ENCODE results near the gene PIEZO2.
"Not testable (repeated sequence)": the region's sequence is repeated elsewhere in the genome, so short reads cannot be mapped to it uniquely, and the experiment has no call there.

PIEZO2 gene

DNA sequence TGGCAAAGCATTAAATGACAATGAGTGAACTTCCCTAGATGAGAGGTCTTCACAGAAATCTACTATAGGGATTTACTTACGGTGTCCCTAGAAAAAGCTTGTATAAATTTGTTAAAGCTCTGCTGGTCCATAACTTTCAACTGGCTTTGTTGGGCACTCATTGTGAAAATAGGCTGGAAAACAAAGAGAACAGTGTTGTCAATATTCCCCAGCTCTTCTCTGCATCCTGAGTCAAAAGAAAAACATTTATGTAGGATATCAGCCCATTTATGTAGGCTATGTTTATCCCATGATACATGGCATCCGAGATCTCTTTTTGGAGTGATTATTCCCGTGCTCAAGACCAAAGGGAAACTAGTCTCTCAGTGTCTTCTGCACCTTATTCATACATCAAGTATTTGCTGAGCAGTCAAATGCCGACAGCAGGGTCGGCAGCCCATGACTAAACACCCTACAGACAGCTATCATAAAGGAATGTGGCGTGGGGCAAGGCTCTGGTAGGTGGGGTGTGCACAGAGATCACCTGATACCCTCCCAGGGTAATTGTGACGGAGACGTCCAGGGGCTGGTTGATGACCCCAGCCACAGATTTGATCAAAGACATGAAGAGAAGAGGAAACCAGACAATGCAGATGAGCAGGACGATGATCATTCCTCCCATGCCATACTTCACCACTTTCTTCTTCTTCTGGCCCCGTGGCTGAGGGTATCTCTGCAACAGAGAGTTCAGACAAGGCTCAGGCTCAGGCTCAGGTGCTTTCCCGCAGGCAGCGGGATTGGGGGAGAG lies 467.6 kb downstream of the PIEZO2 start:
- DNase-seq (ENCODE audit: low spot score) = no peak

DNA sequence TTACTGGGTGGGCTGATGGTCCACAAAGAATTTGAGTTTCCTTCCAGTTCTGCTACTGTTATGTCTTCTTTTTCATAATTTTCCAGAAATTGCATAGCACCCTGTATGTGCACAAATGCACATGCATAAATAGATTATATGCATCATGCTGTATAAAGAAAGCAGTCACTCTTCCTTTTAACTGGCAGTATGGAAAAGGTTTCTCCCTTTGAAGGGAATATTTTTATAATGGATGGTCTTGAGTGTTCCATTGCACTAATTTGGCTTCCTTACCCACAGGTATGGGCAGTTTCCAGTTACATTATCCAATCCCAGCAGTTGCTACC lies 469.1 kb downstream of the PIEZO2 start:
- DNase-seq (ENCODE audit: low spot score) = no peak

DNA sequence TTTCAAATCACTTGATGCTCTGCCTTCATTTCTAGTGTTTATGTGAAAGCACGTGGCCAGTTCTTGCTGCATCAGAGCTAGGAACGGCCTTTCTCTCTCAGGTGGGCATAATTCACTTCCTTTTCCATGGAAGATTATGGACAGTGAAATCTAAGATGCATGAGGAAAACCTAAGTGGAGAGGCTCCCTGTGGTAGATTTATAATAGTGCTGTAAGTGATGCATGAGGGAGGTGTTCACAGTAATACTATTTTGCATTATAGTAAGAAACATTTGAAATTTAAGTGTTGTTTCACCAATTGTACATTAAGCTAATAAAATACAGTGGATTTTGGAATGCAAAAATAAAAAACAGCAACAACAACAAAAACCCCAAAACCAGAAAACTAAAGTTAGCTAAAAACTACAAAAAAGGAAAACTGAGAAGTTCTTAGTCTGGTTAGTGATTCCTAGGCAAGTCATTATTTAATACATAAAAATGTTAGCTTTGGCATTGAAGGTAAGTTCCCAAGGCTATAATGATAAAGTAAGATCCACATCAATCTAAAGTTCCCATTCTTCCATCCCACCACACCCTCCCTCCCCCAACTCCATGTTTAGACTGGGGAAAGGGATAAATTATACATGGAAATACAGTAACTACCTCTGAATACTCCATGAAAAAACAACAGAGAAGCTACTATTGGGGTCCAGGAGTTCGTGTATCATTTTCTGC lies 469.7 kb downstream of the PIEZO2 start:
- no peak for DNase-seq (ENCODE audit: low spot score)

- no peak for DNase-seq (ENCODE audit: low spot score)
Observed at GRCh38 chr18:10671441-10671840, 477.9 kb downstream of the PIEZO2 start.

GRCh38 chr18:10670856-10671255 lies 478.5 kb downstream of the PIEZO2 start:
- DNase-seq (ENCODE audit: low spot score) = no peak

- DNase-seq (ENCODE audit: low spot score) = no peak
Observed at GRCh38 chr18:10669441-10670100, 479.8 kb downstream of the PIEZO2 start.

GRCh38 chr18:10663750-10664149 lies 485.6 kb downstream of the PIEZO2 start:
- no peak for DNase-seq (ENCODE audit: low spot score)

DNA sequence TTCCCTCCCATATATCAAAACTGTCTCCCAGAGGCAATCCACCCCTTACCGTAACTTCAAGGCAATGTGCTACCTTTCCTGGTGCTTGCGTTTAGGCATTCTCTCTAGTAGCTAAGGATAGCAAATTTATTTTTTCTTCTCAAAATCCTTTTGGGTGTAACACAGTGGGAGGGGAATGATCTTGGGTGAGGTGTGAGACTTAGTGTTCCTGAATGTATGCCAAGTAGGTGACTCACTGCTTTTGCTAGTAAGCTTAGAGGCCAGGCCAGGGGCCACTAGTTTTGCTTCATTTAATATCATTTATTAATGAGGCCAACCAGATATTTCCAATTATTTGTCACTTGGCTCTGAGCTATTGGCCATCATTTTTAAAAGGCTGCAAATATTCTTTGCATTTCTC lies 488.1 kb downstream of the PIEZO2 start:
- DNase-seq (ENCODE audit: low spot score) = no peak

- DNase-seq (ENCODE audit: low spot score) = peak; percentile 68
Observed at GRCh38 chr18:10660179-10660884, 489.0 kb downstream of the PIEZO2 start.

DNA sequence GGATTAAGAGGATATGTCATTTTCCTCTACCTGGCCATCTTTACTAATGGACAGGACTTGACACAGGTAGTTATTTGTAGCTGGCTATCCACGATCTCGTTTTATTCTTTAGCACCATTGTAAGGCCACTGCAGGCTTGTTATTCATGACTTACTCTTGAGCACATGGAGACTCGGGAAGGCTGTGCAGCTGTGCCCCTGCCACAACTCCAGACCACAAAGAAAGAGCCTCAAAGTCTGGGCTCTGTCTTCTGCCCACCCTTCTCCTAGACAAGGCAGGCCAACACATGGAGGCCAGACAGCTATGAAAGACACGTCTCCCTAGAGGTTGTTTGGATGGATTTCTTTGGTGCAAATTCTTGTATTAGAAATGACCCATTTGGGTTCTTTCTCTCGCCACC lies 489.8 kb downstream of the PIEZO2 start:
- no peak for DNase-seq (ENCODE audit: low spot score)

GRCh38 chr18:10659000-10659399 lies 490.4 kb downstream of the PIEZO2 start:
- DNase-seq (ENCODE audit: low spot score) = no peak

GRCh38 chr18:10644003-10644402 lies 505.4 kb downstream of the PIEZO2 start:
- not testable (repeated sequence) for DNase-seq (ENCODE audit: low spot score)

- not testable (repeated sequence) for DNase-seq (ENCODE audit: low spot score)
Observed at GRCh38 chr18:10642915-10643524, 506.3 kb downstream of the PIEZO2 start.

DNA sequence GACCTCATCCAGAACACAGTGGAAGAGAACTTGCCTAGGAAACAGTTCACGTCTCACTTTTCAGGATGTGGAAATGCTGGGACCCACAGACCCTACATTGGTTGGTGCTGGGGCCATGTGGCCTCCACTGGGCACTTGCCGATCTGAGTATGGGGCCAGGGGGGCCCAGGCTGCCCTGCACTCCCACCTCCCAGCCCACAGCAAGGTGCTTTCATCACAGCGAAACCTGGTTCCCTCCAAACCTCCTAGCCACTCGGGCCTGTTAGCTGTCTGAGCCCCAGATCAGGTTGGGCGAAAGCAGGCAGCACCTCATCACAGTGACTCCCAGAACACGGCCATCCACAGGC lies 510.9 kb downstream of the PIEZO2 start:
- DNase-seq (ENCODE audit: low spot score) = not testable (repeated sequence)

- not testable (repeated sequence) for DNase-seq (ENCODE audit: low spot score)
Observed at GRCh38 chr18:10637858-10638538, 511.4 kb downstream of the PIEZO2 start.

DNA sequence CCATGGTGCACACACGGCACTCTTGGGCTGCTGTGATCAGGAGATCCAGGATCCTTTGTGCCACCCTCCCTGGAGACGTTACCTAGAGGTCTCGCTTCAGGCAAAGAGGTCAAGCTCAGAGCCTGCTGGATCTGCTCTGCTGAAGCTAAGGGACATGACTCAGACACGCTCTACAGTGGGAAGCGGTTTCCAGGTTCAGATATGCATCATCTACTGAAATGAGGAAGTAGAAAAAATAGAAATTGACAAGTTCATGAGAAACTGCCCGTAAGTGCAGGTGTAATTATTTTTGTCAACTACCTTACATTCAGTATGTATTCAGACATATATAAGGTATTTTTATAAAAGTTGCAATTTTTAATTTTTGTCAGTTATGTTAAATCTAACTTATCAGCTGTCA lies 520.3 kb downstream of the PIEZO2 start:
- not testable (repeated sequence) for DNase-seq (ENCODE audit: low spot score)

GRCh38 chr18:10626606-10627213 lies 522.7 kb downstream of the PIEZO2 start:
- DNase-seq (ENCODE audit: low spot score) = not testable (repeated sequence)

- not testable (repeated sequence) for DNase-seq (ENCODE audit: low spot score)
Observed at GRCh38 chr18:10623606-10624005, 525.8 kb downstream of the PIEZO2 start.

GRCh38 chr18:10622982-10623381 lies 526.4 kb downstream of the PIEZO2 start:
- not testable (repeated sequence) for DNase-seq (ENCODE audit: low spot score)

DNA sequence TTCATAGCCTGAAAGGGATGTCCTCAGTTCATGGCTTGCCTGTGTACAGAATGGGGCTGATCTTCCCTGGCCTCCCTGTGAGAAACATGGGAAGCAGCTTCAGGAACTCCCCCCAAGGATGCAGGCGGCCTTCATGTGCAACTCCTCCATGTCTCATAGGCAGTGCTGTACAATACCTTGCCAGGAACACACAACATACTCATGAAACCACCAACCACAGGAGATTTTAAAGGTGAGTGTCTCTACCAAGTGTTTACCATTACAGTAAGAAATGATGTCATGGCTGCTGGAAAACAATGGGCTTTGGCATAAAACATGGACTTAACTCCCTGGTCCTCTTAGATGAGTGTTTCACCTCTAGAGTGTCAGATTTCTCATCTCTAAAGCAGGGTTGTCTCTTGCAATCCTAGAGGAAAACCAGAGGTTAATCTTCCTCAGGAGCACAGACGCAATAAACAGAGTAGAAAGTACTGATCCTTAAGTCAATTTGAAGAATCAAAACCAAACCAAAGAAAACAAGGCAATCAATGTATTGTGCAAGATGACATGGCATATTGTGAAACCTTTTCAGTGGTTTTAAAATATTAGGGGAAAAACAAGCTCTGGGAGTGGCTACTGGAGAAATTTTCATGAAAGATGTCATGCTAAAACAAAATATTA lies 528.6 kb downstream of the PIEZO2 start:
- not testable (repeated sequence) for DNase-seq (ENCODE audit: low spot score)
